Measurements from ENCODE around the gene NPY4R2.
"Not testable (repeated sequence)": the region's sequence is repeated elsewhere in the genome, so short reads cannot be mapped to it uniquely, and the experiment has no call there.

DNA sequence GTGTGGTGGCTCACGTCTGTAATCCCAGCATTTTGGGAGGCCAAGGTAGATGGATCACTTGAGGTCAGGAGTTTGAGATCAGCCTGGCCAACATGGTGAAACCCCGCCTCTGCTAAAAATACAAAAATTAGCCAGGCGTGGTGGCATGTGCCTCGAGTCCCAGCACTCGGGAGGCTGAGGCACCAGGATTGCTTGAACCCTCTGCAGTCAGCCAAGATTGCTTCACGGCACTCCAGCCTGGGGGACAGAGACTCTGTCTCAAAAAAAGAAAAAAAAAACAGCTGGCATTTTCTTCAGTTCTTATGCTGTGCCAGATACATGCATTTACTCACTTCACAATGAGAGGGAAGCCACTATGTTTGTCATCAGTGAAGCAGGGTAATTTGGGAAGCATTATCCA, 22.9 kb downstream of the NPY4R2 start:
- TF ChIP-seq, protein P1, sequence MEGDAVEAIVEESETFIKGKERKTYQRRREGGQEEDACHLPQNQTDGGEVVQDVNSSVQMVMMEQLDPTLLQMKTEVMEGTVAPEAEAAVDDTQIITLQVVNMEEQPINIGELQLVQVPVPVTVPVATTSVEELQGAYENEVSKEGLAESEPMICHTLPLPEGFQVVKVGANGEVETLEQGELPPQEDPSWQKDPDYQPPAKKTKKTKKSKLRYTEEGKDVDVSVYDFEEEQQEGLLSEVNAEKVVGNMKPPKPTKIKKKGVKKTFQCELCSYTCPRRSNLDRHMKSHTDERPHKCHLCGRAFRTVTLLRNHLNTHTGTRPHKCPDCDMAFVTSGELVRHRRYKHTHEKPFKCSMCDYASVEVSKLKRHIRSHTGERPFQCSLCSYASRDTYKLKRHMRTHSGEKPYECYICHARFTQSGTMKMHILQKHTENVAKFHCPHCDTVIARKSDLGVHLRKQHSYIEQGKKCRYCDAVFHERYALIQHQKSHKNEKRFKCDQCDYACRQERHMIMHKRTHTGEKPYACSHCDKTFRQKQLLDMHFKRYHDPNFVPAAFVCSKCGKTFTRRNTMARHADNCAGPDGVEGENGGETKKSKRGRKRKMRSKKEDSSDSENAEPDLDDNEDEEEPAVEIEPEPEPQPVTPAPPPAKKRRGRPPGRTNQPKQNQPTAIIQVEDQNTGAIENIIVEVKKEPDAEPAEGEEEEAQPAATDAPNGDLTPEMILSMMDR (IDR thresholded peaks at IDR 0.05): not testable (repeated sequence)
- TF ChIP-seq EP300 (IDR thresholded peaks at IDR 0.05): not testable (repeated sequence)

Measured in suprapubic skin (tissue), 3 donors.